Stimulated activated effector memory CD8-positive, alpha-beta T cell treated with anti-CD3 and anti-CD28 coated beads, Interleukin-12 subunit alpha, Interleukin-12 subunit beta, amount 100 ng/mL, for 72 hours (primary cell): ENCODE measurements around the gene IPO4.

Source experiments
- ATAC-seq: fragments of 150-1000 bp; cut with Tn5 transposase; 2 replicates; pipeline ENCODE4 v1.10.0; 2021
- DNase-seq, 2 donors: peaks; one replicate each; pipeline ENCODE4 v3.0.0; 2021 to 2022; ENCODE audit warnings: low spot score in 2 of 2
- H3K27ac Mint-ChIP-seq: one replicate; pipeline ENCODE4 v1.8.0; 2022; ENCODE audit warnings: mild to moderate bottlenecking, mixed read lengths
- H3K36me3 Mint-ChIP-seq: one replicate; pipeline ENCODE4 v1.8.0; 2022; ENCODE audit warnings: mild to moderate bottlenecking, mixed read lengths
- H3K4me1 Mint-ChIP-seq: one replicate; pipeline ENCODE4 v1.8.0; 2022; ENCODE audit warnings: mixed read lengths
- H3K4me3 Mint-ChIP-seq: one replicate; pipeline ENCODE4 v1.8.0; 2022; ENCODE audit warnings: mild to moderate bottlenecking, mixed read lengths
- H3K9me3 Mint-ChIP-seq: one replicate; pipeline ENCODE4 v1.8.0; 2022; ENCODE audit warnings: mixed read lengths

IPO4 gene

DNA sequence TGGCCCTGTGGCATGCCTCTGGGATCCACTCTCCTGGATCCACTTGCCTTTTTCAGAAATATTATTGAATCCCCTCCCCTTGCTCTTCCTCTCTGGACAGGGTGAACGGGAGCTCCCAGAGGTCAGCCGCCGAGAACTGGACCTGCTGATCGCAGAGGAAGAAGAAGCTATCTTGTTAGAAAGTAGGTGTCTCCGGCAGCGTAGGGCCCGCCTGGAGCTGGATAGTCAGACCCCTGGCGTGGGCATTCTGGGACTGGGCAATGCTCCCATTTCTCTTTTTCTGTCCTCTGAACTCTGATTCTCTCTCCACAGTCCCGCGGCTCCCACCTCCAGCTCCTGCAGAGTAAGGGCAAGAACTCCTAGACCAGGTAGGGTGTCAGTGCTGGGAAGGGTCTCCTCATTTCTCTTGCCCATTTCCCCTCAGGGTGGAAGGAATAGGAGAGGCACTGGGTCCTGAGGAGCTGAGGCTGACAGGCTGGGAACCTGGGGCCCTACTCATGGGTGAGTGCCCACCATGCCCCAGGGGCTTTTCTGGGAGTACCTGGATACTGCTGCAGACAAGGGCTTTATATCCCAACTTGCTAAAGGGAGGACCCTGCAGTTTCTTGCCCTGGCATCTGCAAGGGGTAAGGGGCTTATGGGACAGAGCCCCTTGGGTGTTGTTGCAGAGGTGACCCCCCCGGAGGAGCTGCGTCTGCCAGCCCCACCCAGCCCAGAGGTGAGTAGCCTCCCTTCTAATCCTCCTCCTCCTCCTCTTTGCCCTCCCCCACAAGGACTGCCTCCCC is 11.4 kb downstream of the IPO4 start:
- ATAC-seq, result no peak
- H3K27ac Mint-ChIP-seq, result no peak overlapping the region
- peaks cover 94% of the 10 kb centered on the region for H3K36me3 Mint-ChIP-seq

GRCh38 chr14:24176599-24176998 is 12.0 kb downstream of the IPO4 start:
- peaks cover 91% of the 10 kb centered on the region for H3K36me3 Mint-ChIP-seq

More for the DNA sequence above, 11.4 kb downstream of the IPO4 start:
- Mint-ChIP-seq H3K4me1 (peaks cover 39% of the 10 kb centered on the region), H3K9me3 (no peaks in the 10 kb centered on the region), H3K4me3 (no peak overlapping the region)
- DNase-seq, result no peak

GRCh38 chr14:24172871-24173281 is 15.7 kb downstream of the IPO4 start:
- H3K9me3 Mint-ChIP-seq, result no peaks in the 10 kb centered on the region
- H3K4me1 Mint-ChIP-seq, result peaks cover 42% of the 10 kb centered on the region
- H3K4me3 Mint-ChIP-seq, result peak overlapping the region; percentile 84
- H3K27ac Mint-ChIP-seq, result peak overlapping the region; percentile 64
- peaks cover 91% of the 10 kb centered on the region for H3K36me3 Mint-ChIP-seq
- DNase-seq, result no peak
- no peak for ATAC-seq

More at GRCh38 chr14:24176599-24176998, 12.0 kb downstream of the IPO4 start:
- ATAC-seq, result no peak
- no peak for DNase-seq
- H3K4me1 Mint-ChIP-seq, result peaks cover 44% of the 10 kb centered on the region
- no peaks in the 10 kb centered on the region for H3K9me3 Mint-ChIP-seq
- no peak overlapping the region for H3K4me3 Mint-ChIP-seq
- no peak overlapping the region for H3K27ac Mint-ChIP-seq

- no peaks in the 10 kb centered on the region for H3K9me3 Mint-ChIP-seq
- peak overlapping the region; percentile 86 for H3K27ac Mint-ChIP-seq
- H3K36me3 Mint-ChIP-seq, result peaks cover 91% of the 10 kb centered on the region
- H3K4me3 Mint-ChIP-seq, result peak overlapping the region; percentile 84
- peaks cover 47% of the 10 kb centered on the region for H3K4me1 Mint-ChIP-seq
- no peak for DNase-seq
- no peak for ATAC-seq
Measured at GRCh38 chr14:24172261-24172860, 16.3 kb downstream of the IPO4 start.

- H3K4me1 Mint-ChIP-seq, result peaks cover 52% of the 10 kb centered on the region
- peak; percentile 43 to 89 for DNase-seq
- peaks cover 91% of the 10 kb centered on the region for H3K36me3 Mint-ChIP-seq
- peak within 1 kb of the TSS; percentile 86 for H3K27ac Mint-ChIP-seq
- peak; percentile 87 for ATAC-seq
- peak within 1 kb of the TSS; percentile 84 for H3K4me3 Mint-ChIP-seq
- H3K9me3 Mint-ChIP-seq, result no peaks in the 10 kb centered on the region
Measured at GRCh38 chr14:24171422-24172260, 17.0 kb downstream of the IPO4 start, which contains the start of gene REC8. TSS of gene REC8 (plus strand) at chr14:24172080. CDS start at chr14:24172553, 473 bp downstream.

DNA sequence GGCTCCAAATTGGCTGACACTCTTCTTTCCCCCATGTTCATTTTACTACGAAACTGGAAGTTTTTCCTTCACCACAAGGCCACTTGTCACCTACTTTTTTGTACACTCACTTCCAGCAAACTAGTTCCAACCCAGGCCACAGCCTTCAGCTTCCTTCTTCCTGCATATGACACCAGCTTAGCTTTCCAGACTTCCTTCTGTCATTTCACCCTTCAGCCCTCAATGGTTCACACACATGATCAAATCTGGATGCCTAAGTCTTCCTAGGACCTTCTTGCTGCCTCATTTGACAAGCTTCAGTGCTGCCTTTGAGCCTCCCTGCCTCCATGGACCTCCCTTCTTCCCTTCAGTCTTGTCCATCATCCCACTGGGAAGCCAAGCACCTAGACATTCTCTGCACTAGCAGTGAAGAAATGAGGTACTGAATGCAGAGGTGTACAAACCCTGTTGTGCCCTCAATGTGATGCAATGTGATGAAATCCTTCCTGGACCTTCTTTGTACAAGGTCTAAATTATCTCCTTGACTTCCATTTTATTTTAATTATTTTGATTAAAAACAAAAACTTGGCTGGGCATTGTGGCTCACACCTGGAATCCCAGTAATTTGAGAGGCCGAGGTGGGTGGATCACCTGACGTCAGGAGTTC is 21.0 kb downstream of the IPO4 start:
- Mint-ChIP-seq H3K9me3 (no peaks in the 10 kb centered on the region), H3K4me3 (no peak overlapping the region), H3K27ac (peak overlapping the region; percentile 6), H3K4me1 (peaks cover 71% of the 10 kb centered on the region), H3K36me3 (peaks cover 92% of the 10 kb centered on the region)
- DNase-seq, result no peak
- no peak for ATAC-seq

- peak overlapping the region; percentile 99 for H3K27ac Mint-ChIP-seq
- DNase-seq (no peak), ATAC-seq (no peak)
- H3K36me3 Mint-ChIP-seq, result peaks cover 100% of the 10 kb centered on the region
- H3K4me3 Mint-ChIP-seq, result no peak overlapping the region
- peaks cover 72% of the 10 kb centered on the region for H3K4me1 Mint-ChIP-seq
- no peaks in the 10 kb centered on the region for H3K9me3 Mint-ChIP-seq
Measured at GRCh38 chr14:24165785-24166184, 22.8 kb downstream of the IPO4 start.

GRCh38 chr14:24164518-24164991 is 24.1 kb downstream of the IPO4 start:
- peaks cover 82% of the 10 kb centered on the region for H3K4me1 Mint-ChIP-seq
- DNase-seq (no peak), ATAC-seq (no peak)
- no peaks in the 10 kb centered on the region for H3K9me3 Mint-ChIP-seq
- H3K4me3 Mint-ChIP-seq, result peak overlapping the region; percentile 17
- H3K27ac Mint-ChIP-seq, result peak overlapping the region; percentile 99
- peaks cover 100% of the 10 kb centered on the region for H3K36me3 Mint-ChIP-seq

DNA sequence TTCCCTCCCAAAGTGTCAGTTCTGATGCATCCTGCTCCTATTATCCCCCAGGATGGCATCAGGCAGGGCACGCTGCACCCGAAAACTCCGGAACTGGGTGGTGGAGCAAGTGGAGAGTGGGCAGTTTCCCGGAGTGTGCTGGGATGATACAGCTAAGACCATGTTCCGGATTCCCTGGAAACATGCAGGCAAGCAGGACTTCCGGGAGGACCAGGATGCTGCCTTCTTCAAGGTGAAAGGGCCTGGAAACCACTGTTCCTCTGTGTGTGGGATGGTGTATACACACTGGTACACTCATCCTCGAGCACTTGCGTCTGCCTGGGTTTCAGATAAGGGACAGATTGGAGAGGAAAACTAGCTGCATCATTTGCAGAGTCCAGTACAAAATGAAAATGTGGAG is 26.5 kb downstream of the IPO4 start:
- H3K27ac Mint-ChIP-seq, result peak overlapping the region; percentile 99
- peak overlapping the region; percentile 94 for H3K4me3 Mint-ChIP-seq
- peaks cover 70% of the 10 kb centered on the region for H3K4me1 Mint-ChIP-seq
- no peaks in the 10 kb centered on the region for H3K9me3 Mint-ChIP-seq
- ATAC-seq (no peak), DNase-seq (no peak)
- H3K36me3 Mint-ChIP-seq, result peaks cover 100% of the 10 kb centered on the region

DNA sequence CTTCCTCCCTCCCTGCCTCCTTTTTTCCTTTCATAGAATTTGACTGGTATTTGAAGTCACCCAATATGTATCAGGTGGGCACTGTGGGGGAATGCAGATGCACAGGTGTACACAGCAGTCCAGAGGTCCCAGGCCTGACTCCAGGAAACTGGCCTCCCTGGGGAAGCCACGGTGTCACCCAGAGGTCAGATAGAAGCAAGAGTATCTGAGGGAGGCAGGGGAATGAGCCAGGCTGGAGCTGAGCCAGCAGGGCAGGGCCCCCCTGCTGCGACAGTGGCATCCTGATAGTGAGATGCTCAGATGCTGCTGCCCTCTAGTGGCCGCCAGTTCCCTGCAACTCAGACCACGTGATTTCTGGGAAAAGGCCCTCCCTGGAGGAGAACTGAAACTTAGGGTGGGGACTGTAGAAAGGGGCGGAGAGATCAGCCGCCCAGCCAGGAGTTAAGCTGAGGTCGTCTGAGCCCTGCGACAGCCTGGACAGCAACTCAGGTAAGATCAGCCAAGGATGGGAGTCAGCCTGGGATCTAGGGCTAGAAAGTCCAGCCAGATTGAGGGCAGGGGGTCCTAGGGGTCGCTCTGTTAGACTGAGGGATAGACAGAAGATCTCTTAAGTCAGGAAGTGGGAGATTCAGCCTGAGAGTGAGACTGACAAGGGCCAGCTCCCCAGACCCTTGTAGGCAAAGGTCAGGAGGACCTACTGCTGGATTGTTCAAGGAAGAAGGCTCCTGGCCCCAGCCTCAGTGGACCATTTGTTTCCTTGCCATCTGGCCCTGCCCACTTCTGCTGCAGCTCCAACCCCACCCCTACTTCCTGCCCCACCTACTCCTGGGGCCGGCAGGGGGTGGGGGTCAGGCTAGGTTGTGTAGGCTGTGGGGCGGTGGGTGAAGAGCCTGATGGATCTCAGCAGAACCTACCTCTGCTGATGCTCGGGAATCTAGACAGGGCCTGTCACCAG is 27.5 kb downstream of the IPO4 start, which contains the start of gene IRF9:
TSS of gene IRF9 (plus strand) at position 416 of the 955 bp plus-strand sequence. CDS start 880 bp downstream, outside the sequence.
- Mint-ChIP-seq H3K27ac (peak within 1 kb of the TSS; percentile 99), H3K9me3 (no peaks in the 10 kb centered on the region), H3K4me3 (peak within 1 kb of the TSS; percentile 94), H3K36me3 (peaks cover 100% of the 10 kb centered on the region), H3K4me1 (peaks cover 61% of the 10 kb centered on the region)
- DNase-seq (peak; percentile 99 to 100), ATAC-seq (peak; percentile 91)

DNA sequence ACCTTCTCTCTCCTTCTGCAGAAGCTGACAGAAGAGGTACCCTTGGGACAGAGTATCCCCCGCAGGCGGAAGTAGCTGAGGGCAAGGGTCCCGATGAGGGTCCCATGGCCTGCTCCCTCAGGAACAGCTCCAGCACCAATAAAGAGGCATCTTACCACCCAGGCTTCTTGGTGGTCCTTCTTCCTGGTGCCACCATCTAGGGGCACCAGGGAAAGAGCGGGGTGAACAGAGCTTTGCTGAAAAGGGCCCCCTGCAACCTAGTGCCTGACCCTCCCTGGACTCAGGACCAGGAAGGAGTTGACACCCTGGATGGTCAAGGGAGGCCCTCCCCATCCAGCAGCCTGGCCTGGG is 28.1 kb downstream of the IPO4 start:
- ATAC-seq (no peak), DNase-seq (no peak)
- H3K4me3 Mint-ChIP-seq, result peak overlapping the region; percentile 94
- H3K27ac Mint-ChIP-seq, result peak overlapping the region; percentile 99
- H3K9me3 Mint-ChIP-seq, result no peaks in the 10 kb centered on the region
- peaks cover 54% of the 10 kb centered on the region for H3K4me1 Mint-ChIP-seq
- peaks cover 100% of the 10 kb centered on the region for H3K36me3 Mint-ChIP-seq

- H3K4me3 Mint-ChIP-seq, result peak overlapping the region; percentile 94
- H3K27ac Mint-ChIP-seq, result peak overlapping the region; percentile 99
- no peaks in the 10 kb centered on the region for H3K9me3 Mint-ChIP-seq
- H3K4me1 Mint-ChIP-seq, result peaks cover 49% of the 10 kb centered on the region
- DNase-seq (no peak), ATAC-seq (no peak)
- H3K36me3 Mint-ChIP-seq, result peaks cover 100% of the 10 kb centered on the region
Measured at GRCh38 chr14:24159777-24160498, 28.7 kb downstream of the IPO4 start.

DNA sequence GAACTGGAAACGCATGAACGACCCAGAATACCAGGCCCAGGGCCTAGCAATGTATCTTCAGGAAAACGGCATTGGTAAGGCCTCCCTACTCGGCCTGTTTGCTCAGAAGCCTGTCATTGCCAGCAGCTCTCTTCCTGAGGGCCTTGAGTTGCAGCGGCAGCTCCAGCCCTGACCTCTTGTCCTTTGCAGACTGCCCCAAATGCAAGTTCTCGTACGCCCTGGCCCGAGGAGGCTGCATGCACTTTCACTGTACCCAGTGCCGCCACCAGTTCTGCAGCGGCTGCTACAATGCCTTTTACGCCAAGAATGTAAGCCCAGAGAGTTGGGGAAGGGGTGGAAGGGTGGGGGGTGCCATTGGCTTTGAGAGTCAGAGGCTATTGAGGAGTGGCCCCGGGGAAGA is 31.3 kb downstream of the IPO4 start:
- Mint-ChIP-seq H3K9me3 (no peaks in the 10 kb centered on the region), H3K4me1 (peaks cover 24% of the 10 kb centered on the region), H3K36me3 (peaks cover 100% of the 10 kb centered on the region), H3K27ac (peak overlapping the region; percentile 79), H3K4me3 (no peak overlapping the region)
- ATAC-seq (no peak), DNase-seq (no peak)
